SH-SY5Y (cell line): Measurements from ENCODE around the gene HTT.

ENCODE experiments used
- GATA2 ChIP-seq: IDR thresholded peaks from 2 replicates; pipeline ENCODE4 v1.6.1; 2011; ENCODE audit warnings: mild to moderate bottlenecking, low read depth, low read length
- GATA3 ChIP-seq: IDR thresholded peaks from 2 replicates; pipeline ENCODE4 v1.6.1; 2011; ENCODE audit warnings: low read depth, mild to moderate bottlenecking, low read length, moderate library complexity

Gene HTT

GRCh38 chr4:3213661-3214250 lies 139.3 kb downstream of the HTT start:
- TF ChIP-seq GATA3 (no peak), GATA2 (no peak)

DNA sequence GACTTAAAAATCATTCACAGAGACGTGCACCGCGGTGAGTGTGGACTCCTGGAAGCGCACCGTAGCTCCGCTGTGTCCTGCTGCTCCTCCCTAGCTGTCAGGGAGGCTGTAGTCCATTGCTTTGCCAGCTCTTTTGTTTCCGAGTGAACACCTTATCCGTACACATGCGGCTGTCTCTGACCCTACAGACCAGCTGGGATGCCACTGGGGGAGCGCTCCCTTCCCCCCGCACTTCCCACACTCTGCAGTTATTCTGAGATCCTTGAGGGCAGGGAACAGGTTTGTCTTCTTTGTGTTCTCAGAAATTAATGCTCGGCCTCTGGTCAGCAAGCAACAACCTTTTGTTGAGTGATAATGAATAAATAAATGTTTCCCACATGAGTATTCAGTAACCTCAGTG lies 140.8 kb downstream of the HTT start:
- TF ChIP-seq GATA2 (no peak), GATA3 (no peak)

- no peak for TF ChIP-seq GATA2
- TF ChIP-seq GATA3 = no peak
These were observed 141.3 kb downstream of the HTT start for GRCh38 chr4:3215733-3216132.

GRCh38 chr4:3217266-3217665 lies 142.8 kb downstream of the HTT start:
- TF ChIP-seq GATA2 = no peak

- TF ChIP-seq GATA2 = no peak
- TF ChIP-seq GATA3 = no peak
These were observed 143.3 kb downstream of the HTT start for GRCh38 chr4:3217771-3218170.

GRCh38 chr4:3218824-3219760 lies 144.6 kb downstream of the HTT start:
- TF ChIP-seq GATA2 (peak; percentile 57; the same call in 1 of the 2 replicates), GATA3 (no peak)

- TF ChIP-seq GATA2 = no peak
- no peak for TF ChIP-seq GATA3
These were observed 145.4 kb downstream of the HTT start for GRCh38 chr4:3219761-3220475.

GRCh38 chr4:3220476-3221183 lies 146.1 kb downstream of the HTT start:
- TF ChIP-seq GATA3 = no peak
- TF ChIP-seq GATA2 = no peak

DNA sequence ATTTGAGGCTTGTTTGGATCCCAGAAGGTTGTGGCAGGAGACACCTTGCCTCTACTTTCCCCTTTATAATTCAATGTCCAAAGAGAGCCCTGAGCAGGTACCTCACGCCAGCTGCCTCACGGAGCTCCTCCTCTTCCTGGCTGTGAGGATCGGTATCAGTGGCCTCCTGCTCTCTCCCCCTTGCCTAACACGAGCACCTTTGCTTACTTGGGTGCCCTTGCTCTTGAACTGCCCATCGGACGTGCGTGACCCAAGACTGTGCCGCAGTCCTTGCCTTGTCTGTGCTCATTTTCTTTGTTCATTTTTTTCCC lies 146.7 kb downstream of the HTT start:
- no peak for TF ChIP-seq GATA3
- TF ChIP-seq GATA2 = no peak

- TF ChIP-seq GATA2 (no peak), GATA3 (no peak)
These were observed 147.5 kb downstream of the HTT start for GRCh38 chr4:3221996-3222395.

DNA sequence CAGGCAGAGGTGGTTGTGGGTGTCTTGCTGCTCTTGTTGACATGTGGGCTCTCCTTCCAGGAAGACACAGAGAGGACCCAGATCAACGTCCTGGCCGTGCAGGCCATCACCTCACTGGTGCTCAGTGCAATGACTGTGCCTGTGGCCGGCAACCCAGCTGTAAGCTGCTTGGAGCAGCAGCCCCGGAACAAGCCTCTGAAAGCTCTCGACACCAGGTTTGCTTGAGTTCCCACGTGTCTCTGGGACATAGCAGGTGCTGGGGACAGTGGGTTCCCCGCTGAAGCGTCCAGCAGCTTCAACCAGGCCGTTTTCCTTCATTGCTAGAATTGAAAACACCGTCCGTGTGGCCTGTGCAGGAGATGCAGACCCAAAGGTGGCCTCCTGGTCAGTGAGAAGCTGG lies 148.9 kb downstream of the HTT start:
- no peak for TF ChIP-seq GATA2
- no peak for TF ChIP-seq GATA3

DNA sequence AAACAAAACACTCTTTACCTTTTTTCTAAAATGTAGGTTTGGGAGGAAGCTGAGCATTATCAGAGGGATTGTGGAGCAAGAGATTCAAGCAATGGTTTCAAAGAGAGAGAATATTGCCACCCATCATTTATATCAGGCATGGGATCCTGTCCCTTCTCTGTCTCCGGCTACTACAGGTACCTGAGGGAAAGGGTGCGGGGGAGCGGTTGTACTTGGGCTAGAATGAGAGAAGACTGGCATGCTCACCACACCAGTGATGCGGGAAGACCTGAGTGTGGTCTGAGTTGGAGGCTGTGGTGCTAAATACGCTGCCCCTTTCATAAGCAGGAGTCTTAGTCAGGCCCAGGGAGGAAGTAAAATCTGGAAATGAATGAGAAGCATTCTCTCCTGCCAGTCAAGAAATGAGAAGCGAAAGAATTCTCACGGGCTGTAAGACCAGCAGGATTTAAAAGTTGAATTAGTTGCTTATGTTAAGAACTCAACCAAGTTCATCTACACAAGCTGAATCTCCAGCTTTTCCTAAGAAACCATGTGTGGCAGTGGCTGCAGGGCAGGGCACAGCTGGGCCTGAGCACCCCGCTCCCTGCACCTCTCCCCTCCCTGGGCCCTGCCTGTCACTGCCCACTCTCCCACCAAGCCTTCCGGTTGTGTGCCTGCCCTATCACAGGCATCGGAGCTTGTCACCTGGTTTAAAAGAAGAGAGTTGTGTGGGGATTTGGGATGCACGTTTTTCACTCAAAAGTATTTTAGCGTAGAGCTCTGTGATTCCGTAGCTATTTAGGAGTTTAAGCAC lies 149.7 kb downstream of the HTT start:
- TF ChIP-seq GATA2 = no peak
- no peak for TF ChIP-seq GATA3

GRCh38 chr4:3225071-3225850 lies 150.8 kb downstream of the HTT start:
- no peak for TF ChIP-seq GATA2
- no peak for TF ChIP-seq GATA3
